Astrocyte (in vitro differentiated cells and primary cell): ENCODE results near the gene SLIT3. TPM values are rescaled to one million over a fixed set of nuclear protein-coding genes. Genes with fewer than 3 reads are reported as not detected.

Experiments
- DNase-seq: peaks from one replicate; pipeline ENCODE4 v3.0.0-alpha.2; 2010; ENCODE audit warnings: low read depth
- FAIRE-seq: peaks from 2 replicates; lab custom pipeline; 2011; peaks lifted over from hg19 to GRCh38; lab: Jason Lieb, UNC
- H2AFZ ChIP-seq: 2 replicates; pipeline ENCODE4 v1.6.0; 2012; ENCODE audit warnings: low read depth, low read length, inconsistent platforms
- H3K27ac ChIP-seq: 2 replicates; pipeline ENCODE4 v1.5.1; 2011; ENCODE audit warnings: low read depth, low read length, inconsistent platforms
- H3K27me3 ChIP-seq: 2 replicates; pipeline ENCODE4 v1.6.0; 2011; ENCODE audit warnings: low read length, inconsistent platforms; ENCODE audit not compliant: insufficient read depth
- H3K36me3 ChIP-seq: 2 replicates; pipeline ENCODE4 v1.5.1; 2011; ENCODE audit warnings: low read length, inconsistent platforms; ENCODE audit not compliant: insufficient read depth
- H3K4me1 ChIP-seq: 2 replicates; pipeline ENCODE4 v1.5.1; 2011; ENCODE audit warnings: low read length, inconsistent platforms; ENCODE audit not compliant: insufficient read depth
- H3K4me2 ChIP-seq: 2 replicates; pipeline ENCODE4 v1.6.0; 2012; ENCODE audit warnings: low read length, inconsistent platforms
- H3K4me3 ChIP-seq: 2 replicates; pipeline ENCODE4 v1.5.1; 2011; ENCODE audit warnings: low read depth, mild to moderate bottlenecking, low read length, inconsistent platforms; ENCODE audit not compliant: insufficient read depth
- H3K79me2 ChIP-seq: 2 replicates; pipeline ENCODE4 v1.6.0; 2012; ENCODE audit warnings: mild to moderate bottlenecking, low read length, inconsistent platforms; ENCODE audit not compliant: insufficient read depth
- H3K9ac ChIP-seq: 2 replicates; pipeline ENCODE4 v1.6.0; 2012; ENCODE audit warnings: mild to moderate bottlenecking, low read length, inconsistent platforms
- H3K9me3 ChIP-seq: 2 replicates; pipeline ENCODE4 v1.5.1; 2012; ENCODE audit warnings: low read depth, mild to moderate bottlenecking, low read length, inconsistent platforms; ENCODE audit not compliant: insufficient read depth
- H4K20me1 ChIP-seq: 2 replicates; pipeline ENCODE4 v1.6.0; 2012; ENCODE audit warnings: low read length, inconsistent platforms; ENCODE audit not compliant: insufficient read depth
- H3K27ac Mint-ChIP-seq: one replicate; pipeline ENCODE4 v1.8.0; 2021; ENCODE audit warnings: mild to moderate bottlenecking, mixed read lengths; ENCODE audit not compliant: unreplicated experiment
- H3K27me3 Mint-ChIP-seq: one replicate; pipeline ENCODE4 v1.8.0; 2021; ENCODE audit warnings: low read depth, mixed read lengths; ENCODE audit not compliant: unreplicated experiment
- H3K36me3 Mint-ChIP-seq: one replicate; pipeline ENCODE4 v1.8.0; 2021; ENCODE audit warnings: low read depth, mixed read lengths; ENCODE audit not compliant: unreplicated experiment
- H3K4me1 Mint-ChIP-seq: one replicate; pipeline ENCODE4 v1.8.0; 2021; ENCODE audit warnings: low read depth, mixed read lengths; ENCODE audit not compliant: unreplicated experiment
- H3K4me3 Mint-ChIP-seq: one replicate; pipeline ENCODE4 v1.8.0; 2021; ENCODE audit warnings: mild to moderate bottlenecking, moderate library complexity, mixed read lengths; ENCODE audit not compliant: unreplicated experiment
- H3K9me3 Mint-ChIP-seq: one replicate; pipeline ENCODE4 v1.8.0; 2021; ENCODE audit warnings: mild to moderate bottlenecking, mixed read lengths; ENCODE audit not compliant: unreplicated experiment
- EZH2 ChIP-seq: IDR thresholded peaks from 2 replicates; pipeline ENCODE4 v1.6.1; 2012; ENCODE audit warnings: mild to moderate bottlenecking, low read length, inconsistent platforms; ENCODE audit not compliant: insufficient read depth
- total RNA-seq: library from RNA; stranded (reverse); gene quantifications from 2 replicates; pipeline ENCODE4 v1.2.1, GENCODE V29; 2021
- TF ChIP-seq, protein P1 (sequence below): IDR thresholded peaks from 2 replicates; pipeline ENCODE4 v1.5.1; 2011; ENCODE audit warnings: low read depth, mild to moderate bottlenecking, inconsistent platforms, low read length, moderate library complexity; ENCODE audit not compliant: insufficient read depth

The SLIT3 gene
- total RNA-seq, 1 donor from 2014 or later: 20.7 TPM

- no peak overlapping the region for H2AFZ ChIP-seq
- H3K27me3 ChIP-seq: no peaks in the 10 kb centered on the region
- no peak overlapping the region for H3K27ac Mint-ChIP-seq
- peak; percentile 73 for FAIRE-seq
- H3K4me1 ChIP-seq: no peaks in the 10 kb centered on the region
- no peak overlapping the region for H3K4me3 ChIP-seq
- peaks cover 6% of the 10 kb centered on the region for H3K27me3 Mint-ChIP-seq
- H3K27ac ChIP-seq: no peak overlapping the region
- H3K79me2 ChIP-seq: no peaks in the 10 kb centered on the region
- no peaks in the 10 kb centered on the region for H3K9me3 ChIP-seq
- peaks cover 3% of the 10 kb centered on the region for H3K36me3 Mint-ChIP-seq
- H3K36me3 ChIP-seq: no peaks in the 10 kb centered on the region
- H3K4me3 Mint-ChIP-seq: no peak overlapping the region
- H4K20me1 ChIP-seq: no peaks in the 10 kb centered on the region
- H3K9me3 Mint-ChIP-seq: peaks cover 3% of the 10 kb centered on the region
- no peak for TF ChIP-seq EZH2
- TF ChIP-seq, protein P1, sequence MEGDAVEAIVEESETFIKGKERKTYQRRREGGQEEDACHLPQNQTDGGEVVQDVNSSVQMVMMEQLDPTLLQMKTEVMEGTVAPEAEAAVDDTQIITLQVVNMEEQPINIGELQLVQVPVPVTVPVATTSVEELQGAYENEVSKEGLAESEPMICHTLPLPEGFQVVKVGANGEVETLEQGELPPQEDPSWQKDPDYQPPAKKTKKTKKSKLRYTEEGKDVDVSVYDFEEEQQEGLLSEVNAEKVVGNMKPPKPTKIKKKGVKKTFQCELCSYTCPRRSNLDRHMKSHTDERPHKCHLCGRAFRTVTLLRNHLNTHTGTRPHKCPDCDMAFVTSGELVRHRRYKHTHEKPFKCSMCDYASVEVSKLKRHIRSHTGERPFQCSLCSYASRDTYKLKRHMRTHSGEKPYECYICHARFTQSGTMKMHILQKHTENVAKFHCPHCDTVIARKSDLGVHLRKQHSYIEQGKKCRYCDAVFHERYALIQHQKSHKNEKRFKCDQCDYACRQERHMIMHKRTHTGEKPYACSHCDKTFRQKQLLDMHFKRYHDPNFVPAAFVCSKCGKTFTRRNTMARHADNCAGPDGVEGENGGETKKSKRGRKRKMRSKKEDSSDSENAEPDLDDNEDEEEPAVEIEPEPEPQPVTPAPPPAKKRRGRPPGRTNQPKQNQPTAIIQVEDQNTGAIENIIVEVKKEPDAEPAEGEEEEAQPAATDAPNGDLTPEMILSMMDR: no peak
- H3K4me1 Mint-ChIP-seq: no peaks in the 10 kb centered on the region
- no peak overlapping the region for H3K9ac ChIP-seq
- no peak for DNase-seq
- no peak overlapping the region for H3K4me2 ChIP-seq
Observed at GRCh38 chr5:169268019-169268418, 32.9 kb downstream of the SLIT3 start.

GRCh38 chr5:169265888-169266287 lies 35.1 kb downstream of the SLIT3 start:
- no peak overlapping the region for H3K4me3 Mint-ChIP-seq
- peaks cover 3% of the 10 kb centered on the region for H3K9me3 Mint-ChIP-seq
- no peaks in the 10 kb centered on the region for H4K20me1 ChIP-seq
- TF ChIP-seq, protein P1: peak; percentile 28
- TF ChIP-seq EZH2: no peak
- H3K9ac ChIP-seq: no peak overlapping the region
- H3K27ac ChIP-seq: no peak overlapping the region
- no peak overlapping the region for H3K27ac Mint-ChIP-seq
- H3K4me1 ChIP-seq: no peaks in the 10 kb centered on the region
- no peak overlapping the region for H3K4me2 ChIP-seq
- no peaks in the 10 kb centered on the region for H3K36me3 ChIP-seq
- peaks cover 16% of the 10 kb centered on the region for H3K27me3 Mint-ChIP-seq
- FAIRE-seq: no peak
- H3K79me2 ChIP-seq: no peaks in the 10 kb centered on the region
- no peak for DNase-seq
- H2AFZ ChIP-seq: no peak overlapping the region
- no peak overlapping the region for H3K4me3 ChIP-seq
- peaks cover 3% of the 10 kb centered on the region for H3K36me3 Mint-ChIP-seq
- no peaks in the 10 kb centered on the region for H3K9me3 ChIP-seq
- no peaks in the 10 kb centered on the region for H3K4me1 Mint-ChIP-seq
- H3K27me3 ChIP-seq: no peaks in the 10 kb centered on the region

DNA sequence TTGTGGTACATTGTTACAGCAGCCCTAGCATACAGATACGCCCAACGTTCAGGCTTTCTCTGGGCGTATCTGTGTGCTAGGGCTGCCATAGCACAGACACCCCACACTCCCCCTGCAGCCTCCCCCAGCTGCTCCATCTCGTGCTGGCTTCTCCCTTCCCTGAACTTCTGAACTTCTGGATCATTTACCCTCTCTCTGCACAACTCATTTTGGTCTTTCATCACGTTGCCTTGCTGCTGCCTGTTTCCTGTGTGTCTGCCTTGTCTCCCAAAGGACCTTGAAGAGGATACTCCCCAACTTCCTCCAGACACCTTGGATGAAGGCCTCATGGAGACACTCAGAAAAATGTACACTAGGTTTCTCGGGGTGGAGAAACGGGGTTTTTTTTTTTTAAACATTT lies 37.3 kb downstream of the SLIT3 start:
- Mint-ChIP-seq H3K36me3 (peaks cover 3% of the 10 kb centered on the region), H3K4me3 (no peak overlapping the region), H3K4me1 (peaks cover 3% of the 10 kb centered on the region), H3K27me3 (peaks cover 16% of the 10 kb centered on the region), H3K27ac (no peak overlapping the region), H3K9me3 (no peaks in the 10 kb centered on the region)
- H3K4me1 ChIP-seq: no peaks in the 10 kb centered on the region
- H2AFZ ChIP-seq: no peak overlapping the region
- DNase-seq (no peak), FAIRE-seq (no peak)
- no peak overlapping the region for H3K9ac ChIP-seq
- H3K79me2 ChIP-seq: no peaks in the 10 kb centered on the region
- no peaks in the 10 kb centered on the region for H3K9me3 ChIP-seq
- H3K27ac ChIP-seq: no peak overlapping the region
- H3K27me3 ChIP-seq: no peaks in the 10 kb centered on the region
- H3K4me2 ChIP-seq: no peak overlapping the region
- H4K20me1 ChIP-seq: no peaks in the 10 kb centered on the region
- TF ChIP-seq, protein P1: no peak
- no peak for TF ChIP-seq EZH2
- H3K4me3 ChIP-seq: no peak overlapping the region
- H3K36me3 ChIP-seq: no peaks in the 10 kb centered on the region
